H54 (cell line): ENCODE data around the gene SF3B4.
A peak's percentile ranks its signal among the peaks of the same experiment; 100 is the strongest.
"Not testable (repeated sequence)": the region's sequence is repeated elsewhere in the genome, so short reads cannot be mapped to it uniquely, and the experiment has no call there.

Experiments used
- DNase-seq: peaks from one replicate; pipeline ENCODE4 v3.0.0; 2011; ENCODE audit warnings: low spot score, mixed read lengths; ENCODE audit not compliant: insufficient read length
- FAIRE-seq: peaks from 3 replicates; lab custom pipeline; 2011; peaks lifted over from hg19 to GRCh38; lab: Jason Lieb, UNC
- POLR2A ChIP-seq: IDR thresholded peaks from 2 replicates; pipeline ENCODE4 v1.6.1; 2011; ENCODE audit warnings: low read depth, mild to moderate bottlenecking, low read length

Gene SF3B4, protein sequence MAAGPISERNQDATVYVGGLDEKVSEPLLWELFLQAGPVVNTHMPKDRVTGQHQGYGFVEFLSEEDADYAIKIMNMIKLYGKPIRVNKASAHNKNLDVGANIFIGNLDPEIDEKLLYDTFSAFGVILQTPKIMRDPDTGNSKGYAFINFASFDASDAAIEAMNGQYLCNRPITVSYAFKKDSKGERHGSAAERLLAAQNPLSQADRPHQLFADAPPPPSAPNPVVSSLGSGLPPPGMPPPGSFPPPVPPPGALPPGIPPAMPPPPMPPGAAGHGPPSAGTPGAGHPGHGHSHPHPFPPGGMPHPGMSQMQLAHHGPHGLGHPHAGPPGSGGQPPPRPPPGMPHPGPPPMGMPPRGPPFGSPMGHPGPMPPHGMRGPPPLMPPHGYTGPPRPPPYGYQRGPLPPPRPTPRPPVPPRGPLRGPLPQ

GRCh38 chr1:149927563-149928400 is at the start of gene SF3B4:
TSS of gene SF3B4 (minus strand) at chr1:149927803. CDS start at chr1:149927759, 44 bp downstream.
- TF ChIP-seq POLR2A = peak; percentile 89
- DNase-seq (peak; percentile 72), FAIRE-seq (no peak)

DNA sequence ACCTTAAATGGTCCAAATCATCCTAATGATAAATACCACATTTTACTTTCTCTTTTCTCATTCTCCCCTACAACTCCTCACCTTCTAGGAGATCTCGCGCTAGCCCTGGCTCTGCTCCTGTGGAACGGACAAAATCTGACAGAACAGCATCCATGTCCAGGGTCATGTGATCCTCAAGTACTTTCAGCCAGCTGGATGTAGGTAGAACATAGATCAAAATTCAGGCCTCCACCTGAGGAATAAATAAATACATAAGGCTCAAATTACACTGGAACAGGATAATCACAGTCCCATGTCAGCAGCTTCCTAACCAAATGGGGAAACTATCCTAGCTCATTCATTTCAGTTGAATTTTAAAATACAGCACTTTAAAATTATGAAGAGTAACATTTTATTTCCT is 49.7 kb upstream of the SF3B4 start:
- no peak for TF ChIP-seq POLR2A
- FAIRE-seq = no peak
- DNase-seq = no peak

DNA sequence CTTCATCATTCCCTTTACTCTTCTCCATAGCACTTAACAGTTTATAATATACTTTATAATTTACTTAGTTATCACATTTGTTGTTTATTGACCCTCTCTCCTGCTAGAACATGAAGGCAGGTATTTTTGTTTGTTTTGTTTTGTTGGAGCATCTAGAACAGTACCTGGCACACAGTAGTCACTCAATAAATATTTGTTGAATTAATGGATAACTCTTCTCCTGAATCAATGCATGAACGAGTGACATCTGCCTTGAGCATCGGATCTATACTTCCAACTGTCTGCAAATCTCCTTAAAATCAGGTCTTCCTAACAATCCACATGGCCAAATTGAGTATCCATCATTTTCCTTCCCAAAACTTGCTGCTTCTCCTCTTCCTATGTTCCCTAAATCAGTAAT is 44.9 kb upstream of the SF3B4 start:
- TF ChIP-seq POLR2A = no peak
- no peak for DNase-seq
- no peak for FAIRE-seq

DNA sequence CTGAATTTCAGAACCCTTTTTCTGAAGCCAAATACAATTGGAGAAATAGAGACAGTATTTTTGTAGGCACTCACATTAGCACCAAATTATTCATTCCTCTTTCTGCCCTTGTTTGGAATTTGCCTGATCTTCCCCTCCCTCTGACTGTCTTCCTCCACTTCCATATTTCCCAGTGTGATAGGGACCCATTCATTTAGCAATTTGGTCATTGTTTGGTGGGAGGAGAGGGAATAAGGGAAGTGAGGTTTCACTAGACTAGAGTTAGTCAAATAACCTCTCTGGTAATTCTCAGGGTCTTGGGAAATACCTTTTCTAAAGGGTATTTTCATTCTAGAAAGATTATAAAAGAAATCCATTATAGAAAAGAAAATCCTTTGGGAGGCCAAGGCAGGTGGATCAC is 40.0 kb upstream of the SF3B4 start:
- no peak for DNase-seq
- FAIRE-seq = no peak

DNA sequence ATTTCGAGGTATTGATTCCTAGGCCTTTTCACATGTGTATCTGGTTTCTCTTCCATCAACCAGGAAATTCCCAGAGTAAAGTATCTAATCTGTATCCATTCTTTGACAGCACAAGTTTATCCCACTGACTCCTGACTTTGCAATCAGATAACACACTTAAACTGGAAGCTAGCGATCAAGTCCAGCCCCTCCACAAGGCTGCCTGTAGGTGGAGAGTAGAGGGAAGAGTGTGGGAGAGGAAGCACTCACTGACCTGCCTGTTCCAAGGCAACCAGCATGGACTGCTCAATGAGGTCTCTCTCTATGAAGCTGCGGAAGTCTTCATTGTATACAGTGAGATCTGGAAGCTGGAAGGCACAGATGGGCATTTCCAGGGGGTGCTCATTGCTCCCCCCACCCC is 39.4 kb upstream of the SF3B4 start:
- no peak for FAIRE-seq
- TF ChIP-seq POLR2A = no peak
- no peak for DNase-seq

More for the DNA sequence above, 40.0 kb upstream of the SF3B4 start:
- TF ChIP-seq POLR2A = no peak

DNA sequence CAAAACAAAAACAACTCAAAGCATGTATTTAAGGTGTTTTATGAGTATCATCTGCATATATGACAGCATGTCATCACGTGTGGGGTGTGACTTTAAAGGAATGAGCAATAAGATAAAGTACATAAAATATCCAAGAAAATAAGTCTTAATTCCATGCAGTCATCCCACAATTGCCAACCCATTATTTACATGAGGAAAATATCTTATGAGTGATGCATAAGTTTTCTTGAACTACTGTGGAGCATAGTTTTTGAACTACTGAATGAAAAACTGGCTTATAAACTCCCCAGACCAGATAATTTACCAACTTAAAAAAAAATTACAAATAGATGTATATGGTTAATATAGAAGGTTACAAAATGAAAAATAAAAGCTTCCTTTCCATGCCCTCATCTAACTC is 38.8 kb upstream of the SF3B4 start:
- DNase-seq = no peak
- no peak for TF ChIP-seq POLR2A
- FAIRE-seq = no peak

- no peak for TF ChIP-seq POLR2A
- DNase-seq (no peak), FAIRE-seq (no peak)
These were observed 37.8 kb upstream of the SF3B4 start for GRCh38 chr1:149965440-149965839.

- DNase-seq (no peak), FAIRE-seq (no peak)
- no peak for TF ChIP-seq POLR2A
These were observed 35.8 kb upstream of the SF3B4 start for GRCh38 chr1:149963358-149963757.

DNA sequence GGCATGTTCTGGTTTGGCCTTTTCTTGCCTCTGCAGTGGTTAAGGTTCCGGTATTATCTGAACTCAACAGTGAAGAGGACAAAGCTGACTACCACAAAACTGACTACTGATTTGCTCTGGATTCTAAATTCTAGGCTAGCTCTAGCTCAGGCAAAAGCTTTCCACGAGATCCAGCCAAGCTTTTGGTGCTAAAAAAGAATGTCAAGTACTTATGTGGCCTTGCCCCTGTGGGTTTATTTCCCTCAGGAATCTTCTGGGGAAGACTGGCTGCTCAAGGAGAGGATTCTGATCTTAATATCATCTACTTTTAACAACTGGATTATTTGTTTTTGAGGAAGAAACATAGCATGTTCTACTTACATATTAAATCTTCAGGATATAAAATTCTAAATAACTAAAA is 35.1 kb upstream of the SF3B4 start:
- DNase-seq = no peak
- TF ChIP-seq POLR2A = no peak
- no peak for FAIRE-seq

DNA sequence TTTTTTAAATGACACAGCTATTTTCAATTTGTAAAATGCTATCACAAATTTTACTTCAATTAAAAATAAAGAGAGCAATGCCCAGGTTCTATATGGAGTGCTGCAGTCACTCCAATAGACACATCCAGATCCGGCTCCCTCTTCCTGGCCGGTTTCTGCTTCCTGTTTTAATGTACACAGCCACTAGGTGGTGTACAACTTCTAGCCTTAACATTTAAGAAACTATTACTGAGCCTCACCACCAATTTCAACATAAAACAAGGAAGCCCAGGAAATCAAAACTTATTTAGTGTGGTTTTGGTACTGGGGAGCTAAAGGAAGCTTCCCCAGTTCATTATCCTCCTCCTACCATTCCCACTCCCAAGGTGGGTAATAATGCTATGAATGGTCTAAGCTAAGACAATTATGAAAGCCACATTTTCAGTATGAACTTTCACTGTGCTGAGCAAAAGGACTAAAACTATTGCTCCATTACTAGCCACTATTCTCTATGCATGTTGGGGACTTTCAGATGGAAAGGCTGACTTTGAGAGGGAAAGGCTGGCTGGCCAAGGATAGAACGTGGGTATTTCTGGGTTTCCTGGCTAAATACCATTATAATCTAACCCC is 34.5 kb upstream of the SF3B4 start:
- FAIRE-seq = no peak
- peak; percentile 42 for DNase-seq
- no peak for TF ChIP-seq POLR2A

GRCh38 chr1:149957548-149957947 is 29.9 kb upstream of the SF3B4 start:
- FAIRE-seq, DNase-seq: not testable (repeated sequence)

DNA sequence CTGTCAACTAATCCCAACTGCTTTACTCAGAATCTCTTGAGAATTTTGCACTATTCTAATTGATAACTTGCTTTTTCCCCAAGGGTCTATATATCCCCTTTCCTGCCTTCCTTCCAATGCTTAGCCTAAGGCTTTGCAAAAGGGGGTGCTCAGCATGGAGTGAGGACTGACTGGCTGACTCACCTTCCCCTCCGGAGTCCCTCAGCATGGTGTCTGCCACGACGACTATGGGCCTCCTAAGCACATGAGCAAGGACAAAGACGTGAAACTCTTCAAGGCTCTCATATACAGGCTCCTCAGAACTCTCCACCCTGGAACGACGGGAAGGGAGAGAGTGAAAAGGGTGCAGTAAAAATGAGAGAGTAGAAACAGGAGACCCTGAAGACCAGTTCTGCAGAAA is 22.3 kb upstream of the SF3B4 start:
- DNase-seq (no peak), FAIRE-seq (no peak)
- no peak for TF ChIP-seq POLR2A

DNA sequence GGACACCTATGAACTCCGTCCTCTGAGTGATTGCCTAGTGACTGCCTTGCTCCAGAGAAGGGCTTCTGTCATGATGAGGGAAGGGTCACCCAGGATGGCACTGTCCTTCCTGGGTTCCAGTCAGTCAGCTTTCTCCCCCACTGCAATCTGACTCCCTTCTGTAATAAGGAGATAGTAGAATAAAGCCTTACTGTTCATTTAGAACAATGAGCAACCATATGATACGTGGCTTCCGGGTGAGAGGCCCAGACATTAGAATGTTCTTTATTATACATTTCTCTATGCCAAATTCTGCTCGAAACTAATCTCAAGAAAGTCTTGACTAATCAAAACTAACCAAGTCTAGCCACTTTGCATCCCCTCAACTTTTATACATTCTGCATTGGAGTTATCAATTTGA is 17.6 kb upstream of the SF3B4 start:
- DNase-seq (no peak), FAIRE-seq (no peak)
- TF ChIP-seq POLR2A = no peak

- DNase-seq (no peak), FAIRE-seq (no peak)
- no peak for TF ChIP-seq POLR2A
These were observed 15.3 kb upstream of the SF3B4 start for GRCh38 chr1:149942885-149943284.

DNA sequence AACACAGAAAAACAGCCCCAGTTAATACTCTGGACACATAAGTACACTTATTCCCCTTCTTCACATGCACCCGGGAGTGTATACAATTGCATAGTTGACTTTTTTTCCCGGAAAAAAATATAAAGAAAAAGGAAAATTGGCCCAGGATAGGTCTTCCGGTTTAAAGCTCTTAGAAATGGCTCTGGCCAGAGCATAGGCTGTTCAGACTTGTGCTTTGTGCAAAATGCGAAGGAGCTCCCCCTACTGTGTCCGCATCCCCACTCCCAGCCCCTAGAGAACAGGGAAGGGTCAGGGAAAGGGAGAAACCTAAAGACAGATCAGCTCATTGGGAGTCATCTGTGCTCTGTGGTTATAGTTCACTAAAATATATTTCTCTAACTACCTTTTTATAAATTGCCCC is 14.6 kb upstream of the SF3B4 start:
- no peak for FAIRE-seq
- no peak for DNase-seq
- no peak for TF ChIP-seq POLR2A
